IMR-90 (cell line): Measurements from ENCODE around the gene RPS27L. TPM values are rescaled to one million over a fixed set of nuclear protein-coding genes. Genes with fewer than 3 reads are reported as not detected.

Experiments
- ATAC-seq: fragments of 200-7000 bp; cut with Tn5 transposase; 2 replicates; pipeline ENCODE4 v1.9.1; 2020; ENCODE audit warnings: low read depth, mild to moderate bottlenecking, moderate library complexity
- BruUV-seq: library from RNA; stranded (reverse); fragments of 400-500 nt; replicated peaks from 2 replicates; lab custom pipeline; 2021; lab: Mats Ljungman, UMichigan
- CTCF ChIA-PET: fragments of 300-600 bp; formaldehyde crosslinking; extraction: SDS; loops from one replicate; lab custom pipeline; 2021; ENCODE audit warnings: antibody characterized with exemption; lab: Yijun Ruan, JAX
- POLR2A ChIA-PET: fragments of 300-600 bp; sonication (Branson Sonifier 250); formaldehyde crosslinking; loops from one replicate; lab custom pipeline; 2022; ENCODE audit warnings: antibody characterized with exemption; ENCODE audit not compliant: unreplicated experiment; lab: Charles Lee
- DNase-seq: peaks from one replicate; pipeline ENCODE4 v3.0.0; 2013
- H2AFZ ChIP-seq: replicated peaks from 2 replicates; pipeline ENCODE3; 2013; ENCODE audit warnings: low read length, mild to moderate bottlenecking; ENCODE audit not compliant: poor library complexity
- H2AK5ac ChIP-seq: 2 replicates; pipeline ENCODE4 v1.6.1; 2013; ENCODE audit warnings: low read depth, low read length, inconsistent platforms
- H2AK9ac ChIP-seq: replicated peaks from 2 replicates; pipeline ENCODE3; 2013; ENCODE audit warnings: mild to moderate bottlenecking, low read depth, low read length, moderate library complexity; ENCODE audit not compliant: poor library complexity
- H2BK120ac ChIP-seq: 2 replicates; pipeline ENCODE4 v1.6.1; 2013; ENCODE audit warnings: low read depth, low read length, inconsistent platforms
- H2BK15ac ChIP-seq: 3 replicates; pipeline ENCODE4 v1.6.1; 2013; ENCODE audit warnings: low read depth, low read length, inconsistent platforms
- H2BK20ac ChIP-seq: 2 replicates; pipeline ENCODE4 v1.6.1; 2013; ENCODE audit warnings: low read depth, mild to moderate bottlenecking, inconsistent platforms, low read length, moderate library complexity
- H2BK5ac ChIP-seq: 2 replicates; pipeline ENCODE4 v1.6.1; 2013; ENCODE audit warnings: mild to moderate bottlenecking, low read depth, low read length, inconsistent platforms; ENCODE audit not compliant: poor library complexity, severe bottlenecking
- H3K14ac ChIP-seq: replicated peaks from 2 replicates; pipeline ENCODE4 v1.6.1; 2013; ENCODE audit warnings: low read depth, low read length, inconsistent platforms
- H3K18ac ChIP-seq: 2 replicates; pipeline ENCODE4 v1.6.1; 2013; ENCODE audit warnings: low read depth, low read length, control low read depth
- H3K23ac ChIP-seq: 2 replicates; pipeline ENCODE4 v1.6.1; 2013; ENCODE audit warnings: low read depth, low read length, inconsistent platforms
- H3K27ac ChIP-seq: 2 replicates; pipeline ENCODE4 v1.5.1; 2013; ENCODE audit warnings: mild to moderate bottlenecking, control low read depth, low read length; ENCODE audit not compliant: insufficient read depth
- H3K27me3 ChIP-seq: 2 replicates; pipeline ENCODE4 v1.6.1; 2013; ENCODE audit warnings: low read length; ENCODE audit not compliant: control insufficient read depth, insufficient read depth
- H3K36me3 ChIP-seq: 2 replicates; pipeline ENCODE4 v1.6.1; 2013; ENCODE audit warnings: low read length, mixed read lengths; ENCODE audit not compliant: control insufficient read depth, insufficient read depth
- H3K4ac ChIP-seq: 2 replicates; pipeline ENCODE4 v1.6.1; 2013; ENCODE audit warnings: low read depth, low read length, inconsistent platforms
- H3K4me1 ChIP-seq: 2 replicates; pipeline ENCODE4 v1.6.1; 2013; ENCODE audit warnings: low read length, mixed read lengths; ENCODE audit not compliant: control insufficient read depth, insufficient read depth
- H3K4me2 ChIP-seq: 2 replicates; pipeline ENCODE4 v1.6.1; 2013; ENCODE audit warnings: low read depth, mild to moderate bottlenecking, control low read depth, low read length, moderate library complexity
- H3K4me3 ChIP-seq: 2 replicates; pipeline ENCODE4 v1.5.1; 2013; ENCODE audit warnings: low read depth, mild to moderate bottlenecking, control low read depth, low read length, moderate library complexity; ENCODE audit not compliant: insufficient read depth
- H3K56ac ChIP-seq: 2 replicates; pipeline ENCODE4 v1.6.1; 2013; ENCODE audit warnings: low read length, inconsistent platforms; ENCODE audit not compliant: insufficient read depth; ENCODE audit errors: extremely low read depth
- H3K79me1 ChIP-seq, 2 experiments: 2 replicates each; pipeline ENCODE4 v1.6.1; 2013; ENCODE audit warnings: low read length in 2 of 2, inconsistent platforms in 1 of 2, low read depth in 1 of 2
- H3K9ac ChIP-seq: 2 replicates; pipeline ENCODE4 v1.6.1; 2013; ENCODE audit warnings: low read depth, low read length, control low read depth
- H3K9me1 ChIP-seq: 2 replicates; pipeline ENCODE4 v1.6.1; 2013; ENCODE audit warnings: low read length, inconsistent platforms; ENCODE audit not compliant: insufficient read depth
- H3K9me3 ChIP-seq: 2 replicates; pipeline ENCODE4 v1.6.1; 2013; ENCODE audit warnings: low read length; ENCODE audit not compliant: control insufficient read depth, insufficient read depth
- H4K20me1 ChIP-seq: 2 replicates; pipeline ENCODE4 v1.6.1; 2013; ENCODE audit warnings: low read length, inconsistent platforms; ENCODE audit not compliant: insufficient read depth
- H4K5ac ChIP-seq: 2 replicates; pipeline ENCODE4 v1.6.1; 2013; ENCODE audit warnings: mild to moderate bottlenecking, low read depth, low read length, control low read depth
- H4K8ac ChIP-seq, 2 experiments: 2 replicates each; pipeline ENCODE4 v1.6.1; 2013; ENCODE audit warnings: low read depth in 2 of 2, low read length in 2 of 2, control low read depth in 1 of 2, inconsistent platforms in 1 of 2
- H4K91ac ChIP-seq: 2 replicates; pipeline ENCODE4 v1.6.1; 2013; ENCODE audit warnings: low read depth, low read length, inconsistent platforms; ENCODE audit not compliant: insufficient read depth
- BHLHE40 ChIP-seq: fragments of 150-350 bp; IDR thresholded peaks from 2 replicates; pipeline ENCODE4 v1.6.1; 2016; ENCODE audit warnings: mild to moderate bottlenecking, low read depth, low read length
- CEBPB ChIP-seq: IDR thresholded peaks from 2 replicates; pipeline ENCODE4 v1.6.1; 2012; ENCODE audit warnings: low read depth, low read length, improper control_type of control experiment
- CHD1 ChIP-seq: IDR thresholded peaks from 2 replicates; pipeline ENCODE4 v1.6.1; 2012; ENCODE audit warnings: low read depth, low read length, improper control_type of control experiment
- FOS ChIP-seq: fragments of 150-350 bp; IDR thresholded peaks from 2 replicates; pipeline ENCODE4 v1.6.1; 2016; ENCODE audit warnings: low read depth, low read length
- MAZ ChIP-seq: IDR thresholded peaks from 2 replicates; pipeline ENCODE4 v1.6.1; 2012; ENCODE audit warnings: low read depth, mild to moderate bottlenecking, low read length, improper control_type of control experiment, moderate library complexity, borderline replicate concordance
- POLR2A ChIP-seq: IDR thresholded peaks from 2 replicates; pipeline ENCODE4 v1.6.1; 2012; ENCODE audit warnings: mild to moderate bottlenecking, low read depth, low read length
- RCOR1 ChIP-seq: IDR thresholded peaks from 2 replicates; pipeline ENCODE4 v1.6.1; 2012; ENCODE audit warnings: mild to moderate bottlenecking, low read length, improper control_type of control experiment; ENCODE audit not compliant: insufficient replicate concordance
- SMC3 ChIP-seq: fragments of 150-350 bp; IDR thresholded peaks from 2 replicates; pipeline ENCODE4 v1.6.1; 2016; ENCODE audit warnings: low read depth, mild to moderate bottlenecking, antibody characterized with exemption, low read length, moderate library complexity
- WGBS, 2 experiments: methylation state at CpG; one replicate each; pipeline versions ENCODE4 v1.1.5 to v1.1.7; 2013; ENCODE audit warnings: missing lambda C conversion rate in 2 of 2; ENCODE audit not compliant: insufficient read length in 1 of 2; ENCODE audit errors: extremely low coverage in 2 of 2; 5-methylcytosine and 5-hydroxymethylcytosine counted together
- dilution Hi-C: fragments of 300-500 bp; cut with HindIII; formaldehyde crosslinking; loops from one replicate; pipeline ENCODE4 v1.14.3; 2018; ENCODE audit warnings: low sequenced_read_pairs; ENCODE audit not compliant: unreplicated experiment
- in situ Hi-C: fragments of 300-500 bp; cut with MboI; formaldehyde crosslinking; loops from 3 replicates; pipeline ENCODE4 v1.14.3; 2019; ENCODE audit warnings: low sequenced_read_pairs, inconsistent platforms, mixed read lengths
- intact Hi-C: fragments of 100-400 bp; cut with micrococcal nuclease; formaldehyde crosslinking; loops from 2 replicates; pipeline ENCODE4 v1.10.0; 2022
- polyA plus RNA-seq, 3 experiments: library from polyadenylated mRNA; depleted of rRNA; stranded (reverse); fragments of >200 nt; gene quantifications; 2 replicates each; pipeline ENCODE4 v1.2.3, GENCODE V29; 2012; ENCODE audit warnings: low replicate concordance in 1 of 3
- total RNA-seq: library from RNA; depleted of rRNA; stranded (reverse); fragments of >200 nt; gene quantifications from 2 replicates; pipeline ENCODE4 v1.2.3, GENCODE V29; 2012

RPS27L gene
- total and polyA plus RNA-seq, 2 of the 4 experiments (the other 2 are of a cell fraction), result 53.1 to 302 TPM

GRCh38 chr15:63134245-63134985 is 22.9 kb downstream of the RPS27L start:
- CTCF ChIA-PET, result interaction anchor here (0.5 kb wide), 1 partner anchor 144 kb away, joined by 3 read pairs; no protein-coding TSS in a partner anchor

More at GRCh38 chr15:63134245-63134985, 22.9 kb downstream of the RPS27L start:
- Histone ChIP-seq H3K4me1 (peaks cover 16% of the 10 kb centered on the region), H3K14ac (peak overlapping the region; percentile 99), H2BK120ac (peak overlapping the region; percentile 95), H3K18ac (peak overlapping the region; percentile 89), H3K56ac (peak overlapping the region; percentile 95), H4K8ac (peak overlapping the region; percentile 86 to 96), H3K4me2 (peak overlapping the region; percentile 54), H2BK5ac (peak overlapping the region; percentile 97), H3K9me1 (peaks cover 6% of the 10 kb centered on the region), H3K27me3 (no peaks in the 10 kb centered on the region), H3K4ac (peak overlapping the region; percentile 96), H3K79me1 (peaks cover 10 to 53% of the 10 kb centered on the region in 2 experiments), H4K20me1 (no peaks in the 10 kb centered on the region), H3K36me3 (peaks cover 14% of the 10 kb centered on the region), H3K4me3 (no peak overlapping the region), H3K9me3 (no peaks in the 10 kb centered on the region), H4K5ac (peak overlapping the region; percentile 95), H2AK9ac (peak overlapping the region; percentile 66), H2AK5ac (peak overlapping the region; percentile 99), H4K91ac (peak overlapping the region; percentile 99), H2BK15ac (peak overlapping the region; percentile 100), H2AFZ (peak overlapping the region; percentile 50), H3K27ac (peak overlapping the region; percentile 100), H3K23ac (peak overlapping the region; percentile 98), H2BK20ac (peak overlapping the region; percentile 98), H3K9ac (peak overlapping the region; percentile 60)
- BruUV-seq, result no TSS peak
- in situ Hi-C loops, result no loop called here
- WGBS, 2 experiments, result no CpG with 5 or more reads among the region's 2 CpGs
- POLR2A ChIA-PET, result interaction anchor here (0.6 to 0.9 kb wide), 4 partner anchors 9 to 846 kb away, joined by 3 to 7 read pairs (median 5); no protein-coding TSS in a partner anchor
- peak; percentile 30 for ATAC-seq
- intact Hi-C loops, result no loop called here
- dilution Hi-C loops, result no loop called here
- TF ChIP-seq MAZ (no peak), CHD1 (no peak), POLR2A (no peak), FOS (no peak), SMC3 (no peak), BHLHE40 (no peak), RCOR1 (no peak), CEBPB (no peak)
- no peak for DNase-seq
